Activated CD8-positive, alpha-beta memory T cell treated with anti-CD3 and anti-CD28 coated beads for 48 hours (primary cell): Measurements from ENCODE around the gene AKT1.
"Not testable (repeated sequence)": the region's sequence is repeated elsewhere in the genome, so short reads cannot be mapped to it uniquely, and the experiment has no call there.

Experiments used
- DNase-seq, 3 experiments: peaks; one replicate each; pipeline ENCODE4 v3.0.0-alpha.2; 2020; ENCODE audit warnings: low read depth in 2 of 3, low spot score in 2 of 3

Gene AKT1

GRCh38 chr14:104755621-104756020, 39.9 kb downstream of the AKT1 start:
- no peak for DNase-seq

- DNase-seq, result no peak
These were observed 41.2 kb downstream of the AKT1 start for GRCh38 chr14:104754213-104754851.

- no peak for DNase-seq
These were observed 41.9 kb downstream of the AKT1 start for GRCh38 chr14:104753528-104754212.

GRCh38 chr14:104752735-104753527, 42.6 kb downstream of the AKT1 start, which contains the start of gene SIVA1:
Gene SIVA1 (plus strand): TSS chr14:104753147. CDS start chr14:104753202, 55 bp downstream.
- peak; percentile 99 for DNase-seq

- no peak for DNase-seq
These were observed 43.2 kb downstream of the AKT1 start for GRCh38 chr14:104752423-104752734.

- no peak for DNase-seq
These were observed 43.8 kb downstream of the AKT1 start for GRCh38 chr14:104751539-104752422.

GRCh38 chr14:104750753-104751057, 44.8 kb downstream of the AKT1 start:
- DNase-seq, result not testable (repeated sequence)

GRCh38 chr14:104750056-104750752, 45.3 kb downstream of the AKT1 start:
- no peak for DNase-seq

- no peak for DNase-seq
These were observed 46.4 kb downstream of the AKT1 start for GRCh38 chr14:104749111-104749649.

- no peak for DNase-seq
These were observed 47.7 kb downstream of the AKT1 start for GRCh38 chr14:104747876-104748275.

GRCh38 chr14:104746934-104747481, 48.5 kb downstream of the AKT1 start:
- no peak for DNase-seq

GRCh38 chr14:104746071-104746545, 49.4 kb downstream of the AKT1 start:
- peak in 1 of 3 experiments; percentile 44 for DNase-seq

GRCh38 chr14:104745431-104745830, 50.1 kb downstream of the AKT1 start:
- DNase-seq, result no peak

GRCh38 chr14:104744484-104744883, 51.1 kb downstream of the AKT1 start:
- DNase-seq, result no peak

- no peak for DNase-seq
These were observed 51.8 kb downstream of the AKT1 start for GRCh38 chr14:104743461-104744380.

GRCh38 chr14:104742586-104743455, 52.7 kb downstream of the AKT1 start:
- no peak for DNase-seq

- no peak for DNase-seq
These were observed 53.7 kb downstream of the AKT1 start for GRCh38 chr14:104741803-104742251.
